Left lung (tissue), 10 donors: ENCODE measurements around the gene KIF19. TPM values are rescaled to one million over a fixed set of nuclear protein-coding genes. Genes with fewer than 3 reads are reported as not detected.

Source experiments
- ATAC-seq: fragments of 200-7000 bp; cut with Tn5 transposase; one replicate; pipeline ENCODE4 v1.9.1; 2020; ENCODE audit warnings: moderate library complexity
- DNase-seq, 4 donors: peaks; one replicate each; pipeline ENCODE4 v3.0.0-alpha.2; 2013 to 2020
- H3K27ac ChIP-seq, 2 donors: fragments of 200-600 bp; sonication (generic) in 1 of 2; one replicate each; pipeline versions ENCODE4 v1.5.0 to v1.8.0; 2020 to 2021
- H3K27me3 ChIP-seq, 2 donors: fragments of 200-600 bp; sonication (generic) in 1 of 2; one replicate each; pipeline versions ENCODE4 v1.5.0 to v1.8.0; 2020 to 2021
- H3K36me3 ChIP-seq, 2 donors: fragments of 200-600 bp; sonication (generic) in 1 of 2; one replicate each; pipeline versions ENCODE4 v1.5.0 to v1.8.0; 2020 to 2021
- H3K4me1 ChIP-seq, 2 donors: fragments of 200-600 bp; one replicate each; pipeline ENCODE4 v1.8.0; 2021
- H3K4me3 ChIP-seq, 2 donors: fragments of 200-600 bp; sonication (generic) in 1 of 2; one replicate each; pipeline versions ENCODE4 v1.5.0 to v1.8.0; 2020 to 2021; ENCODE audit warnings: mild to moderate bottlenecking in 1 of 2
- H3K9me3 ChIP-seq, 2 donors: fragments of 200-600 bp; sonication (generic) in 1 of 2; one replicate each; pipeline versions ENCODE4 v1.5.0 to v1.8.0; 2020 to 2021
- CTCF ChIP-seq, 2 donors: fragments of 200-600 bp; sonication (generic) in 1 of 2; IDR thresholded peaks; one replicate each; pipeline versions ENCODE4 v1.5.0 to v1.8.0; 2021; ENCODE audit warnings: antibody characterized with exemption in 2 of 2
- intact Hi-C, 2 donors: fragments of 100-400 bp; cut with DNase I; formaldehyde crosslinking; loops; one replicate each; pipeline versions ENCODE4 v1.11.2 to v1.14.2; 2022
- polyA plus RNA-seq, 6 donors: library from polyadenylated mRNA; unstranded; fragments of 120-200 nt; gene quantifications; one replicate each; pipeline ENCODE4 v1.2.1, GENCODE V29; 2013; ENCODE audit not compliant: insufficient read length in 6 of 6
- total RNA-seq, 2 donors: library from RNA; stranded (reverse); fragmentation: NEBNext Ultra II Directional; extraction: Animal tissue kit (Norgen Biotek cat#: 25700); gene quantifications; one replicate each; pipeline ENCODE4 v1.2.1, GENCODE V29; 2021
- donor health status: DM: no; HTN: yes; CAD: no.
- donor health status: DM: no; HTN: no; CAD: no.

The KIF19 gene
- total and polyA plus RNA-seq, 8 donors: 0.61 to 2.6 (median 1.5) TPM; not detected in 1

GRCh38 chr17:74339537-74340195 is 13.6 kb downstream of the KIF19 start:
- intact Hi-C loops: no loop called here
- H3K4me1 ChIP-seq: no peaks in the 10 kb centered on the region
- H3K27me3 ChIP-seq: peaks cover 0 to 70% of the 10 kb centered on the region in 2 donors
- DNase-seq (no peak), ATAC-seq (no peak)
- no peak overlapping the region for H3K4me3 ChIP-seq
- H3K9me3 ChIP-seq: no peaks in the 10 kb centered on the region
- no peak overlapping the region for H3K27ac ChIP-seq
- TF ChIP-seq CTCF (IDR thresholded peaks at IDR 0.05): no peak
- H3K36me3 ChIP-seq: no peaks in the 10 kb centered on the region

- Histone ChIP-seq H3K36me3 (no peaks in the 10 kb centered on the region), H3K4me1 (no peaks in the 10 kb centered on the region), H3K9me3 (no peaks in the 10 kb centered on the region), H3K4me3 (no peak overlapping the region), H3K27me3 (peaks cover 0 to 74% of the 10 kb centered on the region in 2 donors), H3K27ac (no peak overlapping the region)
- TF ChIP-seq CTCF (IDR thresholded peaks at IDR 0.05): no peak
- intact Hi-C loops: no loop called here
- ATAC-seq (no peak), DNase-seq (no peak)
Observed at GRCh38 chr17:74340470-74341023, 14.5 kb downstream of the KIF19 start.

GRCh38 chr17:74342224-74342623 is 16.2 kb downstream of the KIF19 start:
- DNase-seq (no peak), ATAC-seq (no peak)
- intact Hi-C loops: no loop called here
- no peak for TF ChIP-seq CTCF (IDR thresholded peaks at IDR 0.05)
- H3K4me3 ChIP-seq: no peak overlapping the region
- H3K4me1 ChIP-seq: no peaks in the 10 kb centered on the region
- H3K27ac ChIP-seq: no peak overlapping the region
- H3K36me3 ChIP-seq: no peaks in the 10 kb centered on the region
- peaks cover 0 to 78% of the 10 kb centered on the region in 2 donors for H3K27me3 ChIP-seq
- H3K9me3 ChIP-seq: no peaks in the 10 kb centered on the region

- Histone ChIP-seq H3K27ac (no peak overlapping the region), H3K27me3 (peaks cover 0 to 74% of the 10 kb centered on the region in 2 donors), H3K36me3 (no peaks in the 10 kb centered on the region), H3K4me1 (no peaks in the 10 kb centered on the region), H3K4me3 (no peak overlapping the region), H3K9me3 (no peaks in the 10 kb centered on the region)
- intact Hi-C loops: no loop called here
- no peak for ATAC-seq
- DNase-seq: no peak
- TF ChIP-seq CTCF (IDR thresholded peaks at IDR 0.05): no peak
Observed at GRCh38 chr17:74343121-74343520, 17.1 kb downstream of the KIF19 start.

- Histone ChIP-seq H3K9me3 (no peaks in the 10 kb centered on the region), H3K36me3 (no peaks in the 10 kb centered on the region), H3K27me3 (peaks cover 0 to 73% of the 10 kb centered on the region in 2 donors), H3K27ac (no peak overlapping the region), H3K4me1 (no peaks in the 10 kb centered on the region), H3K4me3 (no peak overlapping the region)
- no peak for DNase-seq
- intact Hi-C loops: no loop called here
- no peak for ATAC-seq
- TF ChIP-seq CTCF (IDR thresholded peaks at IDR 0.05): no peak
Observed at GRCh38 chr17:74343526-74344284, 17.7 kb downstream of the KIF19 start.
